GM12878 (cell line): Measurements from ENCODE around the gene ZNF804A. TPM values are rescaled to one million over a fixed set of nuclear protein-coding genes. Genes with fewer than 3 reads are reported as not detected.

Experiments
- ATAC-seq: fragments of 200-7000 bp; cut with Tn5 transposase; 3 replicates; pipeline ENCODE4 v1.9.1; 2020; ENCODE audit warnings: mild to moderate bottlenecking, moderate library complexity
- BruUV-seq: library from RNA; stranded (reverse); fragments of 400-500 nt; replicated peaks from 2 replicates; lab custom pipeline; 2021; lab: Mats Ljungman, UMichigan
- CTCF ChIA-PET: fragments of 300-600 bp; sonication (Branson Sonifier 250); formaldehyde crosslinking; extraction: SDS; loops from one replicate; lab custom pipeline; 2021; ENCODE audit warnings: inconsistent platforms; lab: Yijun Ruan, JAX
- POLR2A ChIA-PET: fragments of 350-600 bp; formaldehyde crosslinking; extraction: SDS; loops from one replicate; lab custom pipeline; 2021; ENCODE audit warnings: inconsistent platforms; lab: Charles Lee
- RAD21 ChIA-PET: fragments of 300-600 bp; sonication (Branson Sonifier 250); formaldehyde crosslinking; loops from one replicate; lab custom pipeline; 2023; ENCODE audit warnings: antibody characterized with exemption; ENCODE audit not compliant: unreplicated experiment; lab: Charles Lee
- SMC1A ChIA-PET: fragments of 300-600 bp; sonication (Branson Sonifier 250); formaldehyde crosslinking; loops from one replicate; lab custom pipeline; 2023; ENCODE audit not compliant: unreplicated experiment, uncharacterized antibody; lab: Charles Lee
- DNase-seq: peaks from one replicate; pipeline ENCODE4 v3.0.0-alpha.2; 2011; ENCODE audit warnings: low read depth, low spot score
- FAIRE-seq: peaks from 3 replicates; lab custom pipeline; 2011; peaks lifted over from hg19 to GRCh38; lab: Jason Lieb, UNC
- H2AFZ ChIP-seq: 2 replicates; pipeline ENCODE4 v1.6.0; 2011; ENCODE audit warnings: low read depth, low read length, control low read depth; ENCODE audit not compliant: control insufficient read depth
- H3K27ac ChIP-seq: 2 replicates; pipeline ENCODE4 v1.5.1; 2011; ENCODE audit warnings: control low read depth; ENCODE audit not compliant: control insufficient read depth, insufficient read depth
- H3K27me3 ChIP-seq, 2 experiments: replicated peaks in 1 of 2; 2 replicates each; pipeline versions ENCODE4 v1.6.0 to v1.6.1; 2011; ENCODE audit warnings: low read length in 1 of 2; ENCODE audit not compliant: control insufficient read depth in 2 of 2, insufficient read depth in 2 of 2
- H3K36me3 ChIP-seq, 2 experiments: 2 replicates each; pipeline ENCODE4 v1.5.1; 2011; ENCODE audit warnings: low read length in 1 of 2; ENCODE audit not compliant: control insufficient read depth in 2 of 2, insufficient read depth in 2 of 2
- H3K4me1 ChIP-seq: 2 replicates; pipeline ENCODE4 v1.6.1; 2011; ENCODE audit warnings: mild to moderate bottlenecking, low read length, moderate library complexity, mixed read lengths; ENCODE audit not compliant: control insufficient read depth, insufficient read depth
- H3K4me2 ChIP-seq: 2 replicates; pipeline ENCODE4 v1.6.0; 2011; ENCODE audit warnings: control low read depth; ENCODE audit not compliant: control insufficient read depth, insufficient read depth
- H3K4me3 ChIP-seq: fragments of 200-600 bp; sonication (generic); 2 replicates; pipeline ENCODE4 v1.5.1; 2016
- H3K79me2 ChIP-seq: 2 replicates; pipeline ENCODE4 v1.6.0; 2011; ENCODE audit warnings: low read length; ENCODE audit not compliant: control insufficient read depth, insufficient read depth
- H3K9ac ChIP-seq: 2 replicates; pipeline ENCODE4 v1.8.0; 2011; ENCODE audit warnings: low read length, control low read depth, mixed read lengths; ENCODE audit not compliant: control insufficient read depth, insufficient read depth
- H3K9me3 ChIP-seq: replicated peaks from 3 replicates; pipeline ENCODE4 v1.5.1; 2011; ENCODE audit warnings: mild to moderate bottlenecking, low read length; ENCODE audit not compliant: control insufficient read depth, insufficient read depth
- H4K20me1 ChIP-seq: 2 replicates; pipeline ENCODE4 v1.6.0; 2011; ENCODE audit not compliant: control insufficient read depth, insufficient read depth
- EZH2 ChIP-seq: IDR thresholded peaks from 2 replicates; pipeline ENCODE4 v1.6.1; 2012; ENCODE audit warnings: low read depth, mild to moderate bottlenecking, control low read depth, inconsistent platforms, low read length, borderline replicate concordance; ENCODE audit not compliant: control insufficient read depth
- HDAC2 ChIP-seq: fragments of 200-600 bp; sonication (generic); IDR thresholded peaks from 2 replicates; pipeline ENCODE4 v1.6.1; 2017
- IRF5 ChIP-seq: fragments of 450-650 bp; IDR thresholded peaks from 2 replicates; pipeline ENCODE4 v1.6.1; 2017; ENCODE audit warnings: borderline replicate concordance
- NR2C1 ChIP-seq: fragments of 450-650 bp; IDR thresholded peaks from 2 replicates; pipeline ENCODE4 v1.6.1; 2017; ENCODE audit warnings: antibody characterized with exemption, mild to moderate bottlenecking, moderate library complexity
- SMARCA5 ChIP-seq: fragments of 450-650 bp; IDR thresholded peaks from 2 replicates; pipeline ENCODE4 v1.6.1; 2017; ENCODE audit warnings: mild to moderate bottlenecking
- TCF12 ChIP-seq: IDR thresholded peaks from 2 replicates; pipeline ENCODE4 v1.6.1; 2011; ENCODE audit warnings: low read depth, mild to moderate bottlenecking, low read length
- WGBS: methylation state at CpG from one replicate; pipeline ENCODE4 v1.1.6; 2016; ENCODE audit warnings: low lambda C conversion rate; ENCODE audit not compliant: insufficient replicate concordance, insufficient coverage; ENCODE audit errors: missing lambda C conversion rate; 5-methylcytosine and 5-hydroxymethylcytosine counted together
- in situ Hi-C: fragments of 300-500 bp; cut with MboI; formaldehyde crosslinking; loops from 9 replicates; pipeline ENCODE4 v1.14.3; 2018; ENCODE audit warnings: mixed read lengths
- intact Hi-C: fragments of 100-400 bp; cut with micrococcal nuclease; formaldehyde crosslinking; loops from one replicate; pipeline ENCODE4 v1.14.2; 2022; ENCODE audit not compliant: unreplicated experiment
- polyA plus RNA-seq, 11 experiments: library from polyadenylated mRNA; depleted of rRNA in 4 of 11; unstranded in 6 of 11; stranded (reverse) in 5 of 11; fragments of >200 nt; fragmentation: Nextera tagmentation in 4 of 11; fragmentation: Illumina TruSeq in 1 of 11; extraction: Ambion mirVana in 4 of 11; extraction: Trizol in 1 of 11; gene quantifications; 1 replicate in 1 of 11; 2 replicates in 10 of 11; pipeline versions ENCODE4 v1.2.1 to v1.2.3, GENCODE V29; 2011 to 2016; ENCODE audit warnings: inconsistent platforms in 2 of 11, missing spikeins in 2 of 11, low read depth in 1 of 11
- total RNA-seq, 4 experiments: library from RNA; depleted of rRNA in 3 of 4; stranded (reverse); fragments of >200 nt in 3 of 4; fragmentation: Illumina TruSeq in 1 of 4; extraction: Trizol in 1 of 4; gene quantifications; 2 replicates each; pipeline versions ENCODE4 v1.2.1 to v1.2.3, GENCODE V29; 2013 to 2021
- TF ChIP-seq, protein P1 (sequence below): fragments of 450-650 bp; IDR thresholded peaks from 2 replicates; pipeline ENCODE4 v1.6.1; 2017; ENCODE audit warnings: mild to moderate bottlenecking, moderate library complexity

ZNF804A gene
- total and polyA plus RNA-seq, 10 of the 15 experiments (the other 5 are each of a cell fraction or from before 2014, with no cell fraction given): 0.19 to 2.3 (median 1.4) TPM

GRCh38 chr2:184560603-184561002 is 37.7 kb upstream of the ZNF804A start:
- 69% methylated on average over 15 of the region's 17 CpGs for WGBS
- FAIRE-seq (no peak), ATAC-seq (no peak), DNase-seq (no peak)
- no peaks in the 10 kb centered on the region for H4K20me1 ChIP-seq
- POLR2A ChIA-PET: no interaction called here
- no peak overlapping the region for H3K9ac ChIP-seq
- no TSS peak for BruUV-seq
- H3K79me2 ChIP-seq: no peaks in the 10 kb centered on the region
- no peak overlapping the region for H3K4me3 ChIP-seq
- intact Hi-C loops (no loop called here), in situ Hi-C loops (no loop called here)
- H3K9me3 ChIP-seq: no peaks in the 10 kb centered on the region
- H2AFZ ChIP-seq: no peak overlapping the region
- no peaks in the 10 kb centered on the region for H3K36me3 ChIP-seq
- H3K27me3 ChIP-seq: no peaks in the 10 kb centered on the region
- TF ChIP-seq IRF5 (no peak), EZH2 (no peak), SMARCA5 (no peak), NR2C1 (no peak), HDAC2 (no peak), TCF12 (no peak)
- TF ChIP-seq, protein P1, sequence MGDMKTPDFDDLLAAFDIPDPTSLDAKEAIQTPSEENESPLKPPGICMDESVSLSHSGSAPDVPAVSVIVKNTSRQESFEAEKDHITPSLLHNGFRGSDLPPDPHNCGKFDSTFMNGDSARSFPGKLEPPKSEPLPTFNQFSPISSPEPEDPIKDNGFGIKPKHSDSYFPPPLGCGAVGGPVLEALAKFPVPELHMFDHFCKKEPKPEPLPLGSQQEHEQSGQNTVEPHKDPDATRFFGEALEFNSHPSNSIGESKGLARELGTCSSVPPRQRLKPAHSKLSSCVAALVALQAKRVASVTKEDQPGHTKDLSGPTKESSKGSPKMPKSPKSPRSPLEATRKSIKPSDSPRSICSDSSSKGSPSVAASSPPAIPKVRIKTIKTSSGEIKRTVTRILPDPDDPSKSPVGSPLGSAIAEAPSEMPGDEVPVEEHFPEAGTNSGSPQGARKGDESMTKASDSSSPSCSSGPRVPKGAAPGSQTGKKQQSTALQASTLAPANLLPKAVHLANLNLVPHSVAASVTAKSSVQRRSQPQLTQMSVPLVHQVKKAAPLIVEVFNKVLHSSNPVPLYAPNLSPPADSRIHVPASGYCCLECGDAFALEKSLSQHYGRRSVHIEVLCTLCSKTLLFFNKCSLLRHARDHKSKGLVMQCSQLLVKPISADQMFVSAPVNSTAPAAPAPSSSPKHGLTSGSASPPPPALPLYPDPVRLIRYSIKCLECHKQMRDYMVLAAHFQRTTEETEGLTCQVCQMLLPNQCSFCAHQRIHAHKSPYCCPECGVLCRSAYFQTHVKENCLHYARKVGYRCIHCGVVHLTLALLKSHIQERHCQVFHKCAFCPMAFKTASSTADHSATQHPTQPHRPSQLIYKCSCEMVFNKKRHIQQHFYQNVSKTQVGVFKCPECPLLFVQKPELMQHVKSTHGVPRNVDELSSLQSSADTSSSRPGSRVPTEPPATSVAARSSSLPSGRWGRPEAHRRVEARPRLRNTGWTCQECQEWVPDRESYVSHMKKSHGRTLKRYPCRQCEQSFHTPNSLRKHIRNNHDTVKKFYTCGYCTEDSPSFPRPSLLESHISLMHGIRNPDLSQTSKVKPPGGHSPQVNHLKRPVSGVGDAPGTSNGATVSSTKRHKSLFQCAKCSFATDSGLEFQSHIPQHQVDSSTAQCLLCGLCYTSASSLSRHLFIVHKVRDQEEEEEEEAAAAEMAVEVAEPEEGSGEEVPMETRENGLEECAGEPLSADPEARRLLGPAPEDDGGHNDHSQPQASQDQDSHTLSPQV: no peak
- CTCF ChIA-PET: no interaction called here
- RAD21 ChIA-PET: no interaction called here
- no peak overlapping the region for H3K27ac ChIP-seq
- no peak overlapping the region for H3K4me2 ChIP-seq
- no peaks in the 10 kb centered on the region for H3K4me1 ChIP-seq
- SMC1A ChIA-PET: no interaction called here
